Measurements from ENCODE around the gene KAT8. TPM values are rescaled to one million over a fixed set of nuclear protein-coding genes. Genes with fewer than 3 reads are reported as not detected.

KAT8 gene
- total and polyA plus RNA-seq, 2 of the 13 experiments (the other 11 are each of a cell fraction or from before 2014, with no cell fraction given): 79.0 to 84.2 TPM

- no peak for TF ChIP-seq ZNF407 (CRISPR knock-in tag; IDR thresholded peaks at IDR 0.05; ENCODE audit: not compliant biosample characterization)
- TF ChIP-seq ZFP36 (IDR thresholded peaks at IDR 0.05; ENCODE audit: borderline replicate concordance, low read depth, low read length, partially characterized antibody): no peak
- TF ChIP-seq ZNF18 (CRISPR knock-in tag; IDR thresholded peaks at IDR 0.05; ENCODE audit: insufficient replicate concordance): peak; percentile 79
- TF ChIP-seq ZNF552 (CRISPR knock-in tag; IDR thresholded peaks at IDR 0.05; ENCODE audit: borderline replicate concordance): no peak; the same call in 1 of the 2 replicates
- TF ChIP-seq PLSCR1 (CRISPR knock-in tag; IDR thresholded peaks at IDR 0.05; ENCODE audit: borderline replicate concordance): no peak; the same call in 1 of the 2 replicates
- no peak for TF ChIP-seq SNAI1 (CRISPR knock-in tag; IDR thresholded peaks at IDR 0.05; ENCODE audit: borderline replicate concordance)
- TF ChIP-seq HES4 (CRISPR knock-in tag; IDR thresholded peaks at IDR 0.05; ENCODE audit: borderline replicate concordance): peak; percentile 44; the same call in 1 of the 2 replicates
- TF ChIP-seq ZNF207 (IDR thresholded peaks at IDR 0.05; ENCODE audit: borderline replicate concordance): no peak
- no peak for TF ChIP-seq GLI4 (CRISPR knock-in tag; IDR thresholded peaks at IDR 0.05; ENCODE audit: borderline replicate concordance)
- peak; percentile 97 for TF ChIP-seq ZBED4 (CRISPR knock-in tag; IDR thresholded peaks at IDR 0.05; ENCODE audit: borderline replicate concordance)
- peak; percentile 38 for TF ChIP-seq RARA (CRISPR knock-in tag; IDR thresholded peaks at IDR 0.05)
Measured at GRCh38 chr16:31073142-31073969, 44.1 kb upstream of the KAT8 start (continued).

All from HepG2 (cell line).